ENCODE data around the gene TPCN1. TPM values are rescaled to one million over a fixed set of nuclear protein-coding genes. Genes with fewer than 3 reads are reported as not detected.
A peak's percentile ranks its signal among the peaks of the same experiment; 100 is the strongest.

TPCN1 gene
- total and polyA plus RNA-seq, 11 donors: 22.6 to 136 (median 80.5) TPM

DNA sequence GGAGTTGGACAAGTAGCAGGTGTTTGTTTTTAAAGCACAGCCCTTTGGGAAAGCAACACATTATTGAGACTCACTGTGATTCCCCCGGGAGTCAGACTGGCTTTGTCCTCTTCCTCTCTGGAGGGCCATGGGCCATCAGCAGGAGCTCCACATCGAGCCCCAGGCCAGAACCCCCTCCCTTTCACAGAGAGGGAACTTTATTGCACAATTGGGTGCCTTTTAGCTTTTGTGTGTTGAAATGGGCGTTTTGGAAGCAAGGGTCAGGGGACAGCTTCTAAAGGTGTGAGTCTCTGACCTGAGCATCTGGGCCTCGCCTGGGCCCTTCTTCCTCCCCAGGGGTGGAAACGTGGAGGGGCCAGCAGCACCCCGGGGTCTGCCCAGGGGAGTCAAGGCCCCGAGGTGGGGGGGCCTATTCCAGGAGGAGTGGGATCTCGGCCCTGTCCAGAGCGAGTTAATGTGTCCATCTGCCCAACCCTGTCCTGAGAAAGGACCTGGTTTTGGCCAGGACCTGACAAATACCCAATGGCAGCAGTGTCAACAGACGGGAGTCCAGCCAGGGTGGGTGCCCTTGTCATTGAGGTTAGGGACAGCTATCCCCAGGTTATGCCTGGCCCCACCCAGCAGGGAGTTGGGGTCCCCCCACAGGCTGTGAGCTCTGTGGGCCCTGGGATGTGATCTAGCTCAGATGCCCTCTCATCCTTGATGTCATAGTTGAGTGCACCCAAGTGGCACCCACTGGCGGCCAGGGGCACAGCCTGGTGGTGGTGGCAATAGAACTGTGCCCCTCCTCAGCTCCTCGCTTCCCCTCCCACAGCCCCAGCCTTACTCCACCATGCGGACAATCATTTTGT is 76.6 kb downstream of the TPCN1 start:
- DNase-seq (peak in 1 of 5 donors; percentile 61), ATAC-seq (peak in 1 of 4 donors; percentile 1)
- H3K27ac ChIP-seq: peak overlapping the region; percentile 77 to 91 (median 84)
- no peaks in the 10 kb centered on the region for H3K9me3 ChIP-seq
- intact Hi-C loops (cut with DNase I): loop anchor here in 4 of 10 donors (5.0 to 10.0 kb wide), 4 partner anchors 66 to 103 kb away; partner anchors contain the start of gene TPCN1 (in 1 of the 4)
- H3K27me3 ChIP-seq: no peaks in the 10 kb centered on the region
- TF ChIP-seq POLR2A (IDR thresholded peaks at IDR 0.05): no peak
- TF ChIP-seq, protein P1, sequence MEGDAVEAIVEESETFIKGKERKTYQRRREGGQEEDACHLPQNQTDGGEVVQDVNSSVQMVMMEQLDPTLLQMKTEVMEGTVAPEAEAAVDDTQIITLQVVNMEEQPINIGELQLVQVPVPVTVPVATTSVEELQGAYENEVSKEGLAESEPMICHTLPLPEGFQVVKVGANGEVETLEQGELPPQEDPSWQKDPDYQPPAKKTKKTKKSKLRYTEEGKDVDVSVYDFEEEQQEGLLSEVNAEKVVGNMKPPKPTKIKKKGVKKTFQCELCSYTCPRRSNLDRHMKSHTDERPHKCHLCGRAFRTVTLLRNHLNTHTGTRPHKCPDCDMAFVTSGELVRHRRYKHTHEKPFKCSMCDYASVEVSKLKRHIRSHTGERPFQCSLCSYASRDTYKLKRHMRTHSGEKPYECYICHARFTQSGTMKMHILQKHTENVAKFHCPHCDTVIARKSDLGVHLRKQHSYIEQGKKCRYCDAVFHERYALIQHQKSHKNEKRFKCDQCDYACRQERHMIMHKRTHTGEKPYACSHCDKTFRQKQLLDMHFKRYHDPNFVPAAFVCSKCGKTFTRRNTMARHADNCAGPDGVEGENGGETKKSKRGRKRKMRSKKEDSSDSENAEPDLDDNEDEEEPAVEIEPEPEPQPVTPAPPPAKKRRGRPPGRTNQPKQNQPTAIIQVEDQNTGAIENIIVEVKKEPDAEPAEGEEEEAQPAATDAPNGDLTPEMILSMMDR (IDR thresholded peaks at IDR 0.05): no peak
- peaks cover 0 to 60% (median 31%) of the 10 kb centered on the region in 12 donors for H3K4me1 ChIP-seq
- WGBS, 4 donors: 79 to 87% (median 81%) methylated on average over 11 to 13 of the region's 13 CpGs
- peaks cover 0 to 71% (median 60%) of the 10 kb centered on the region in 9 donors for H3K36me3 ChIP-seq
- H3K4me3 ChIP-seq: no peak overlapping the region

GRCh38 chr12:113298472-113298817 is 77.2 kb downstream of the TPCN1 start:
- Histone ChIP-seq H3K4me3 (no peak overlapping the region), H3K4me1 (peaks cover 0 to 60% (median 31%) of the 10 kb centered on the region in 12 donors), H3K36me3 (peaks cover 0 to 67% (median 57%) of the 10 kb centered on the region in 9 donors), H3K27me3 (no peaks in the 10 kb centered on the region), H3K9me3 (no peaks in the 10 kb centered on the region), H3K27ac (peak overlapping the region; percentile 77 to 91 (median 84))
- ATAC-seq: peak; percentile 1 to 5 (median 4)
- intact Hi-C loops (cut with DNase I): loop anchor here in 4 of 10 donors (5.0 to 10.0 kb wide), 4 partner anchors 66 to 104 kb away; partner anchors contain the start of gene TPCN1 (in 1 of the 4)
- DNase-seq: no peak
- WGBS, 4 donors: 85 to 86% (median 86%) methylated on average over 5 of the region's 5 CpGs
- no peak for TF ChIP-seq POLR2A (IDR thresholded peaks at IDR 0.05)
- TF ChIP-seq, protein P1 (IDR thresholded peaks at IDR 0.05): no peak

DNA sequence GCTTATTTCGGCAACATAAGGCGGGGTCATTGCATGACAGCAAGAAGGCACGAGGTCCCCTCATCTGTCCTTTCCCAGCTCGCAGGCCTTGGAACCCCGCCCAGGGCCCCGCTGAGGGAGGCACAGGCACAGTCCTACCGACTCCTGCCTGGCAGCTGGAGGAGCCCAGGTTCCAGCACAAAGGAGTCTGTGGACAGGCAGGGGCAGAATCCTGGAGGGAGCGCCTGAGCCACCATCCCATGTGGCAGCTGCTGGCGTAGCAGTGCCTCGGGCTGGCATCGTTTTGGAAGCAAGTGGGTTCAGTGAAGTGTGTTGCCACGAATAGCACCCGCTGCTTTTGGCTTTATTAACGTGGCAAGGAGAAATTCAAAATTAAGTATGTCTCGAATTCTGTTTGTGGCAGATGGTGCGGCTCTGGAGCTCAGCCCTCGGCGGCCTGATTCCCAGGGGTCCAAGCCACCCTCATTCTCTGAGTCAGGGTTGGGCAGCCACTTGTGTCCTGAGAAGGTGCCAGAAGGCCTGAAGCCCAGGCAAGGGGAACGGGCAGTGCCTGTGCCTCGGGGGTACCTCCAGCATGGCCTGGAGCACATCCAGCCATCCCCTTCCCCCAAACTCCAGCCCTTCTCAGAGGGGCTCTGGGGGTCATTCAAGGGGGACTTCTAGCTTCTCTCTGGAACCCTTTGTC is 77.7 kb downstream of the TPCN1 start:
- Histone ChIP-seq H3K36me3 (peaks cover 0 to 68% (median 57%) of the 10 kb centered on the region in 9 donors), H3K27me3 (no peaks in the 10 kb centered on the region), H3K27ac (peak overlapping the region; percentile 70 to 91 (median 84)), H3K4me3 (no peak overlapping the region), H3K4me1 (peaks cover 0 to 60% (median 31%) of the 10 kb centered on the region in 12 donors), H3K9me3 (no peaks in the 10 kb centered on the region)
- TF ChIP-seq POLR2A (IDR thresholded peaks at IDR 0.05): no peak
- TF ChIP-seq, protein P1 (IDR thresholded peaks at IDR 0.05): no peak
- DNase-seq (peak; percentile 79 to 89 (median 84)), ATAC-seq (peak; percentile 63 to 77 (median 70))
- intact Hi-C loops (cut with DNase I): loop anchor here in 4 of 10 donors (5.0 to 10.0 kb wide), 4 partner anchors 67 to 104 kb away; partner anchors contain the start of gene TPCN1 (in 1 of the 4)
- WGBS, 4 donors: 47 to 57% (median 50%) methylated on average over 18 to 20 of the region's 20 CpGs
